GM21381 (cell line): Measurements from ENCODE around the gene ATF4.
"Not testable (repeated sequence)": the region's sequence is repeated elsewhere in the genome, so short reads cannot be mapped to it uniquely, and the experiment has no call there.

ENCODE experiments used
- ATAC-seq: cut with Tn5 transposase; IDR thresholded peaks from one replicate; pipeline ENCODE4 v1.9.1; 2021; ENCODE audit warnings: mild to moderate bottlenecking, moderate library complexity; ENCODE audit not compliant: unreplicated experiment

The ATF4 gene

GRCh38 chr22:39489094-39490068 is 31.0 kb upstream of the ATF4 start:
- ATAC-seq: no peak

- no peak for ATAC-seq
Observed at GRCh38 chr22:39490135-39490798, 30.1 kb upstream of the ATF4 start.

- no peak for ATAC-seq
Observed at GRCh38 chr22:39490966-39491680, 29.2 kb upstream of the ATF4 start.

- ATAC-seq: no peak
Observed at GRCh38 chr22:39491696-39492095, 28.7 kb upstream of the ATF4 start.

- ATAC-seq: no peak
Observed at GRCh38 chr22:39492186-39492585, 28.2 kb upstream of the ATF4 start.

- no peak for ATAC-seq
Observed at GRCh38 chr22:39493759-39494158, 26.6 kb upstream of the ATF4 start.

GRCh38 chr22:39494471-39495120 is 25.8 kb upstream of the ATF4 start:
- ATAC-seq: no peak

GRCh38 chr22:39496131-39496838 is 24.1 kb upstream of the ATF4 start:
- no peak for ATAC-seq

GRCh38 chr22:39497429-39497828 is 22.9 kb upstream of the ATF4 start:
- no peak for ATAC-seq

GRCh38 chr22:39498368-39498767 is 22.0 kb upstream of the ATF4 start:
- no peak for ATAC-seq

GRCh38 chr22:39498802-39499201 is 21.6 kb upstream of the ATF4 start:
- no peak for ATAC-seq

GRCh38 chr22:39500101-39500500 is 20.3 kb upstream of the ATF4 start:
- ATAC-seq: no peak

GRCh38 chr22:39501644-39502108 is 18.7 kb upstream of the ATF4 start:
- ATAC-seq: no peak

- peak; percentile 92 for ATAC-seq
Observed at GRCh38 chr22:39502109-39502788, 18.1 kb upstream of the ATF4 start, which contains the start of gene MIEF1. Gene MIEF1, plus strand, starts transcription at chr22:39502290. Its CDS starts 9,005 bp downstream, at chr22:39511295.

- ATAC-seq: no peak
Observed at GRCh38 chr22:39502789-39503409, 17.5 kb upstream of the ATF4 start.

- no peak for ATAC-seq
Observed at GRCh38 chr22:39503630-39504029, 16.7 kb upstream of the ATF4 start.

GRCh38 chr22:39504071-39504470 is 16.3 kb upstream of the ATF4 start:
- no peak for ATAC-seq

GRCh38 chr22:39507021-39507420 is 13.3 kb upstream of the ATF4 start:
- ATAC-seq: not testable (repeated sequence)

- ATAC-seq: no peak
Observed at GRCh38 chr22:39508393-39508792, 12.0 kb upstream of the ATF4 start.
